ENCODE data around the gene CILP.
"Not testable (repeated sequence)": the region's sequence is repeated elsewhere in the genome, so short reads cannot be mapped to it uniquely, and the experiment has no call there.

The CILP gene

DNA sequence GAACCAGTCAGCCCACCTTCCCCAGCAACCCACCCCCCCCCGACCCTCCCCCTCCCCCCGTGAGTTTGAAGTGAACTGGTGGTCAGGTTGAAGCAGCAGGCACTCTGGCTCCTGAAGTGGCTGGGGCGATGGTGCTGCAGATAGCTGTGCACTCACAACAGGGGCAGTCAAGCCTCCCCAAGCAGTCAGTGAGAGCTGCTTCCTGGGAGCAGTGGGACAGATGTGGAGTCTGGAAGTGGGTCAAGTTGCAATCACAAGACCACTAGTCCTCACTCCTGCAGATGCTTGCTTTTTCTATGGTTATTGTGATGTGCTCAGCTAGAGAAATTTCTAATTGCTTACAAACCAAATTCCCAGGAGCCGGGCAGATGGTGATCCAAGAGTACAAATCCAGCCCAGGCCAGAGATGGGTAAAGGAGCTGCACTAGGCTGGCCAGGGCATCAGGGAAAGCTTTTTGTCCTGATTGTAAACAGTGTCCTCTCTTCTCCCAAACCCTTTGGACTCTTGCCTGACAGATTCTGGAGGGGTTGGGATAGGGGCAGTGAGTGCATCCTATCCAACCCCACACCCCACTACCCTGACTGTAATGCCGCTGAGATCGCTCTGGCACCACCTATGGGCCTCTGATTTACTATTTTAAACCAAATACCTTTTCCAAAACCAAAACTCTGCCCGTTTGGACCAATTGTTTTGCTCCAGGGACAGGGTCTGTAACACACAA, 16.3 kb downstream of the CILP start:
- DNase-seq, result peak; percentile 16

DNA sequence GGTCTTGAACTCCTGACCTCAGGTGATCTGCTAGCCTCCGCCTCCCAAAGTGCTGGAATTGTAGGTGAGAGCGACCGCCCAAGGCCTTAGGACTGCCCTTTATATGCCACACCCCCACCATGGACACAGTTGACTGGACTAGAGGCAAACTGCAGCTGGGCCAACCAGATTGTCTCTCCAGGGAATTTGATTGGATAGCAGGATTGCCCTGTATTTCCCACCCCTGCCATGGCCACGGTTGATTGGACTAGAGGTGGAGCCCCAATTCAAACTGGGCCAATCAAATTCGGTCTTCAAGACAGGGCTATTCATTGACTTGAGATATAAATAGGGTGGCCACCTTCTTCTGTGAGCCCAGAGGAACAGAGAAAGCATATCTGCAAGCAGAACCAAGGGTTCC, 19.3 kb downstream of the CILP start:
- DNase-seq, result no peak

DNA sequence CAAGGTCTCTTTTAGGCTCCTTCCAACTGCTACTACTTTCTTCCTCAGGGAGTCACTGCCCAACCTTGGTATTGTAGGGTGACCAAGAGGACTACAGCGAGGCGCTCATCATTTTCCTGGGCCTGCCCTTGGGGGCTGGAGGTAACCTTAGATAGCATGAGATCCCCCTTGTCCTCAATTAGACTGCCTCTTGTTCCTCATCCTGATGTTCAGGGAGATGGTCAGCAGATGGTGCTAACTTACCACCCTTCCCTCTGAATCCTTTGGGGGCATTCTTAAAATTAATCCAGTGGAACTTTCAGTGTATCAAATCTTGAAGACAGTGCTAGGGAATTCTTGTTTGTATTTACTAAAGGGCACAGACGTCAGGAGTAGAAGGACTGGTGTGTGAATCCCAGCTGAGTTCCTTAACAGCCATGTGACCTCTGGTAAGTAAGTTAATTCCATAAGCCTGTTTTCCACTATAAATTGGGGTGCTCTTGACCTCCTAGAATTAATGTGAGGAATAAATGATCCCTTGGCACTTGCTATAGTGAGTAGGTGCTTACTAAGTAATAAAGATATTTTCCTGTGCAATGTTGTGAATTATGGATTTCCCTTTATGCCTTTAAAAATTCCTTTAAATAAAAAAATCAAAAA, 22.1 kb downstream of the CILP start:
- DNase-seq, result no peak

DNA sequence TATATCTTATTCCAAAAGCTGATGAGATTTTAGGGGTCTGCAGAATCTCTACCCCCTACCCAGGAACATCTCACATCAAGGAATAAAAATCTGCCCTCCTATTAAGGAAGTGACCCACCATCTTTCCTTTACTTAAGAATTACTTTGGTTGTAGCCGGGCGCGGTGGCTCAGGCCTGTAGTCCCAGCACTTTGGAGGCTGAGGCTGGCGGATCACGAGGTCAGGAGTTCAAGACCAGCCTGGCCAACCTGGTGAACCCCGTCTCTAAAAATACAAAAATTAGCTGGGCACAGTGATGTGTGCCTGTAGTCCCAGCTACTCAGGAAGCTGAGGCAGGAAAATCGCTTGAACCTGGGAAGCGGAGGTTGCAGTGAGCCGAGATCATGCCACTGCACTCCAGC, 22.8 kb downstream of the CILP start:
- DNase-seq, result not testable (repeated sequence)

- DNase-seq, result peak; percentile 63
Observed at GRCh38 chr15:65184868-65185717, 26.2 kb downstream of the CILP start, which contains the start of gene CLPX. TSS of gene CLPX (minus strand) at chr15:65185342. CDS start at chr15:65185153, 189 bp downstream.

- no peak for DNase-seq
Observed at GRCh38 chr15:65184305-65184867, 26.9 kb downstream of the CILP start.

DNA sequence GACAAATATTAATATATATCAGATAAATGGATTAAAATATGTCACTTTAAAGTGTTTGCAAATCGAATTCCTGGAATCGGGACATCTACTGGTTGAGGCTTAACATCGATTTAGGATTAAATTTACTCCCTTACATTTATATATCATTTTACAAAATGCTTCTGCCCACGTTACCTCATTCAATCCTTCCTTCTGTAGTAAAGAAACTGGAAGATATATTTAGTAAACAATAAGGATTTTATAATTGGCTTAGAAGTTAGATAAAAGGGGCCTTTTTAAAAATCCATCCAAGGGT, 27.5 kb downstream of the CILP start:
- DNase-seq, result no peak

GRCh38 chr15:65182538-65182937, 28.7 kb downstream of the CILP start:
- DNase-seq, result no peak

DNA sequence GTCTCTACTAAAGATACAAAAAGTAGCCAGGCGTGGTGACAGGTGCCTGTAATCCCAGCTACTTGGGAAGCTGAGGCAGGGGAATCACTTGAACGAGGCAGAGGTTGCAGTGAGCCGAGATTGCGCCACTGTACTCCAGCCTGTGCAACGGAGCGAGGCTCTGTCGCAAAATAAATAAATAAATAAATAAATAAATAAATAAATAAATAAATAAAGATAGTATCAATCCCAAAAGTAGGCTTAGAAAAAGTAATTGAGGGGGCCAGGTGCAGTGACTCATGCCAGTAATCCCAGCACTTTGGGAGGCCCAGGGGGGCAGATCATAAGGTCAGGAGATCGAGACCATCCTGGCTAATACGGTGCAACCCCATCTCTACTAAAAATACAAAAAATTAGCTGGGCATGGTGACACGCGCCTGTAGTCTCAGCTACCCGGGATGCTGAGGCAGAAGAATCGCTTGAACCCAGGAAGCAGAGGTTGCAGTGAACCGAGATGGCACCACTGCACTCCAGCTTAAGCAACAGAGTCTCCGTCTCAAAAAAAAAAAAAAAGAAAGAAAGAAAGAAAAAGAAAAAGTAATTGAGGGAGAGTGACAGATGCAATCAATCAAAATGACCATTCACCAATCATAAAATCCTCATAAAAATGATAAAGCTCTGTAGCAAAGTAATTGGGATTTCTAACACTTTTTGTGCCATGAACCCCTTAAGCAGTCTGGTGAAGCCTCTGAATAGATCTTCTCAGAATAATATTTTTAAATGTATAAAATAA, 29.5 kb downstream of the CILP start:
- DNase-seq, result not testable (repeated sequence)

DNA sequence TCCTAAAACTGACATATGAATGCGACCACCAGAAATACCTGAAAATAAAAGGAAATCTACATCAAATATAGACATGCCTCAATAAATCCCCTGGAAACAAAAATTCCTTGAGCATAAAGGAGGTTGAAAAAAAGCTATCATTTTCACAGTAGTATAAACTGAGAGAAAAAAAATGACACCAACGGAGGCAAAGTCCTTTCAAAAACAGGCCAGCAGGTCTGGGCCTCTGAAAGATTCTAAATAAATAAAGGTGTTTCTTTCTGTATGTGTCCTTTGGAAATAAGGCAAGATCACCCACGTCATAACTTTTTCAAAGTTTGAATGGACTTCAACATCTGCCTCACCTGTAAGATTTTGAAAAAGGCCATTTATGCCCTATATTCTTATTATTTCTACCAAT, 31.1 kb downstream of the CILP start:
- DNase-seq, result no peak

DNA sequence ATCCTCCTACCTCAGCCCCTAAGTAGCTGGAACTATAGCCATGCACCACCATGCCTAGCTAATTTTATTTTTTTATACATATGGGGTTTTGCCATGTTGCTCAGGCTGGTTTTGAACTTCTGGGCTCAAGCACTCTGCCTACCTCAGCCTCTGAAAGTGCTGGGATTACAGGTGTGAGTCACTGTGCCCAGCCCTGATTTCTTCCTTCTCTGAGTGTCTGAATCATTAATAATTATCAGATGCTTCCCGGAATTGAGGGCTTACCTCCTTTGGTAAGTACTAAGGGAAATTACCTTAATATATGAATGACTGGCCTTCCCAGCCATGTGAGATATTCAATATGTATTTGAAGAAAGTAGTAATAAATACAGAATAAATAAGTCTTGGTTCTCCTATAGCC, 33.4 kb downstream of the CILP start:
- DNase-seq, result no peak

DNA sequence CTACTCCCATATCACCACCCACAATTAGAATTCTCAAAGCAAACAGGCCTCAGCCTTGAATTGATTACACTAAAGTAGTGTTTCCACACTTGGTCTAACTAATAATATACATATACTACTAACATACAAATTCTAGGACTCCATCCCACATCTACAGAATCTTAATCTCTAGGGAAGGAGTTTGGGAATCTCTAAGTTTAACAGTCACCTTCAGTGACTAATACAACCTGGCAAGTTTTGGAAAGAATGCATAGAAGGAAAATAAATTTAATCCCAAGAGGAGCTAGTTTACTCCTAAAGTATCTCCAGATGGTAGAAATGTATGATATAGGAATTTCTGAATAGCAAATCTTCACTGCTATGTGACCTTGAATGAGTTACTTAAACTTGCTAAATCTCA, 35.2 kb downstream of the CILP start:
- no peak for DNase-seq

DNA sequence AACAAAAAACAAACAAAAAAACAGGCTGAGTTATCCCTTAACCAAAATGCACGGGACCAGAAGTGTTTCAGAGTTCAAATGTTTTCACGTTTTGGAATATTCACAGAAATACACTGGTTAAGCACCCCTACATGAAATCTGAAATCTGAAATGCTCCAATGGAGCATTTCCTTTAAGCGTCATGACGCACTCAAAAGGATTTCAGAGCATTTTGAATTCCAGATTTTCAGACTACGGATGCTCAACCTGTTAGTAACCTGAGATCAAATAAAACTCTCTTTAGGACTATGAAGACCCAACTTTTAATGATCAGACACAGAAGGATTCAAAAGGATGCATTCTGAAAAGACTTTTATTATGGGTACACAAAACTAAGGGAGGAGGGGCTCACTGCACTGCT, 35.8 kb downstream of the CILP start:
- DNase-seq, result no peak

- DNase-seq, result no peak
Observed at GRCh38 chr15:65174509-65174908, 36.8 kb downstream of the CILP start.

GRCh38 chr15:65172531-65172930, 38.7 kb downstream of the CILP start:
- no peak for DNase-seq

DNA sequence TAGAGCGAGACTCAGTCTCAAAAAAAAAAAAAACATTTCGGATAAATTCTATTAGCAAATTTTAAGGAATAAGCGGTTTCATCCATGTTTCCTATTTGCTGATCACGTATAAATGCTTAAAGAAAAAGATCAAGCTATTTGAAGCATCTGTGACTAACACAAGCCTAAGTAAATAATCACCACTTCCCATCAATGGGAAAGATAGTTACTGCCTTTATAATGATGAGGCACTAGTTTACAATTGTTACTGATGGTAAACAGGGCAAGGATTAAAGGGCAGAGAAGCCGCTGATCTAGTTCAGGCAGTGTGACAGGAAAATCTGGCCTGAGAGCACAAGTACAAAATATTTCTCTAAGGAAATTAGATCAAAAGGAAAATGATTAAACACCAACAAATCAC, 39.8 kb downstream of the CILP start:
- DNase-seq, result no peak

- no peak for DNase-seq
Observed at GRCh38 chr15:65165875-65166274, 45.4 kb downstream of the CILP start.

- DNase-seq, result no peak
Observed at GRCh38 chr15:65164139-65164538, 47.1 kb downstream of the CILP start.

DNA sequence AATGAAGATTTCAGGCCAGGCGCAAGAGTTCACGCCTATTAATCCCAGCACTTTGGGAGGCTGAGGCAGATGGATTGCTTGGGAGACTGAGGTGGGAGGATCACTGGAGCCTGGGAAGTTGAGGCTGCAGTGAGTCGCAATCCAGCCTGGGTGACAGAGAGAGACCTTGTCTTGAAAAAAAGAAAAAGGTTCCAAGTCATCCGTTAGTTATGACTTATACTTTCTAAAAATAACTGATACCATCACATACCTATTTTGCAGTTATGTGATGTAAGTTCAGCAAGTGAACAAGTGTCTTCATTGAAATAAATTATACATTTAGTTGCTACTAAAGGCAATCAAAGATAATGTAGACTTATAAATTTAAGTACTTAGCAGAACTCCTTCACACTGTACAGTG, 48.2 kb downstream of the CILP start:
- no peak for DNase-seq

GRCh38 chr15:65156692-65157091, 54.6 kb downstream of the CILP start:
- no peak for DNase-seq

- no peak for DNase-seq
Observed at GRCh38 chr15:65154720-65155119, 56.6 kb downstream of the CILP start.

GRCh38 chr15:65147902-65148301, 63.4 kb downstream of the CILP start:
- DNase-seq, result no peak

- no peak for DNase-seq
Observed at GRCh38 chr15:65146438-65146837, 64.8 kb downstream of the CILP start.

Measured in DMS79 treated with DMSO at 0.1 percent for 48 hours (cell line).